Esophagus muscularis mucosa (tissue), 4 donors: ENCODE measurements around the gene LPAR1.

Experiments used
- EP300 ChIP-seq: sonication (generic); formaldehyde crosslinking; IDR thresholded peaks from one replicate; pipeline ENCODE4 v1.6.1; 2017; ENCODE audit warnings: antibody characterized with exemption
- POLR2A ChIP-seq: fragments of 450-650 bp; IDR thresholded peaks from one replicate; pipeline ENCODE4 v1.6.1; 2017; ENCODE audit warnings: antibody characterized with exemption, moderate library complexity, mild to moderate bottlenecking, low read depth
- POLR2AphosphoS5 ChIP-seq, 2 donors: sonication (generic); formaldehyde crosslinking; IDR thresholded peaks; one replicate each; pipeline ENCODE4 v1.6.1; 2017; ENCODE audit warnings: antibody characterized with exemption in 2 of 2
- TF ChIP-seq, protein P1 (sequence below), 3 experiments: fragments of 200-600 bp in 2 of 3; fragments of 450-650 bp in 1 of 3; sonication (generic) in 2 of 3; IDR thresholded peaks; one replicate each; pipeline ENCODE4 v1.5.1; 2017 to 2019; ENCODE audit warnings: antibody characterized with exemption in 3 of 3, mild to moderate bottlenecking in 2 of 3, moderate library complexity in 1 of 3

- TF ChIP-seq POLR2A (no peak), POLR2AphosphoS5 (IDR thresholded peaks at IDR 0.05) (no peak), EP300 (no peak)
- TF ChIP-seq, protein P1, sequence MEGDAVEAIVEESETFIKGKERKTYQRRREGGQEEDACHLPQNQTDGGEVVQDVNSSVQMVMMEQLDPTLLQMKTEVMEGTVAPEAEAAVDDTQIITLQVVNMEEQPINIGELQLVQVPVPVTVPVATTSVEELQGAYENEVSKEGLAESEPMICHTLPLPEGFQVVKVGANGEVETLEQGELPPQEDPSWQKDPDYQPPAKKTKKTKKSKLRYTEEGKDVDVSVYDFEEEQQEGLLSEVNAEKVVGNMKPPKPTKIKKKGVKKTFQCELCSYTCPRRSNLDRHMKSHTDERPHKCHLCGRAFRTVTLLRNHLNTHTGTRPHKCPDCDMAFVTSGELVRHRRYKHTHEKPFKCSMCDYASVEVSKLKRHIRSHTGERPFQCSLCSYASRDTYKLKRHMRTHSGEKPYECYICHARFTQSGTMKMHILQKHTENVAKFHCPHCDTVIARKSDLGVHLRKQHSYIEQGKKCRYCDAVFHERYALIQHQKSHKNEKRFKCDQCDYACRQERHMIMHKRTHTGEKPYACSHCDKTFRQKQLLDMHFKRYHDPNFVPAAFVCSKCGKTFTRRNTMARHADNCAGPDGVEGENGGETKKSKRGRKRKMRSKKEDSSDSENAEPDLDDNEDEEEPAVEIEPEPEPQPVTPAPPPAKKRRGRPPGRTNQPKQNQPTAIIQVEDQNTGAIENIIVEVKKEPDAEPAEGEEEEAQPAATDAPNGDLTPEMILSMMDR (IDR thresholded peaks at IDR 0.05) = no peak
Measured at GRCh38 chr9:110835859-110836271, 202.4 kb downstream of the LPAR1 start.
